ENCODE results near the gene MAP3K3. TPM values are rescaled to one million over a fixed set of nuclear protein-coding genes. Genes with fewer than 3 reads are reported as not detected.
A peak's percentile ranks its signal among the peaks of the same experiment; 100 is the strongest.

MAP3K3 gene
- total RNA-seq, 1 donor from 2014 or later, result 32.5 TPM

- TF ChIP-seq CTCF (IDR thresholded peaks at IDR 0.05), result no peak
- ChIA-PET POLR2A (interaction anchor here (0.5 to 11.3 kb wide), 21 partner anchors 9 to 1247 kb away, joined by 3 to 295 read pairs (median 5); partner anchors contain the start of genes CCDC47, CYB561, DCAF7 and DDX42), CTCF (interaction anchor here (1.1 to 1.6 kb wide), 3 partner anchors 8 to 147 kb away, joined by 3 to 9 read pairs (median 4); no protein-coding TSS in a partner anchor)
- peak; percentile 5 for ATAC-seq (ENCODE audit: low read depth)
- Mint-ChIP-seq H3K27ac (peak overlapping the region; percentile 95), H3K4me3 (peak overlapping the region; percentile 80), H3K9me3 (no peaks in the 10 kb centered on the region), H3K4me1 (peaks cover 71% of the 10 kb centered on the region), H3K36me3 (ENCODE audit: low read depth) (peaks cover 48% of the 10 kb centered on the region), H3K27me3 (no peaks in the 10 kb centered on the region)
- DNase-seq, result peak; percentile 41
- intact Hi-C loops (cut with micrococcal nuclease), result no loop called here
Observed at GRCh38 chr17:63701868-63702720, 79.9 kb downstream of the MAP3K3 start.

DNA sequence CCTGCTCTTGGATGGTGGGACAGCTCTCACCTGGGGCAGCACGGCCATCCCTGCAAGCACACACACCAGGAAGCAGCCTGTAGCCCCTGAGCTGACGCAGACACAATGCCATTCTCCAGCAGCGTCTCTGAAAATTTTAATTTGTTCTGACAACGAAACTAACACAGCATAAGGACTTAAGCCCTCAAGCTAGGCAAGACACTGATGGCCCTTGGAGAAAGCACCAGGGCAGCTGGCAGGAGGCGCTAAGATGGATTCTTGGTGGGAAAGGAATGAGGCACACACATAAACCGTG lies 80.5 kb downstream of the MAP3K3 start:
- intact Hi-C loops (cut with micrococcal nuclease), result no loop called here
- Mint-ChIP-seq H3K4me1 (peaks cover 69% of the 10 kb centered on the region), H3K4me3 (peak overlapping the region; percentile 80), H3K9me3 (no peaks in the 10 kb centered on the region), H3K27me3 (no peaks in the 10 kb centered on the region), H3K36me3 (ENCODE audit: low read depth) (peaks cover 47% of the 10 kb centered on the region), H3K27ac (peak overlapping the region; percentile 95)
- no peak for TF ChIP-seq CTCF (IDR thresholded peaks at IDR 0.05)
- DNase-seq, result no peak
- POLR2A ChIA-PET, result interaction anchor here (0.9 to 11.3 kb wide), 10 partner anchors 8 to 140 kb away, joined by 3 to 295 read pairs (median 6); partner anchors contain the start of genes CCDC47, DDX42, MAP3K3 and SMARCD2
- no peak for ATAC-seq (ENCODE audit: low read depth)
- CTCF ChIA-PET, result interaction anchor here (1.1 kb wide), 1 partner anchor 40 kb away, joined by 3 read pairs; no protein-coding TSS in a partner anchor

- ATAC-seq (ENCODE audit: low read depth) (no peak), DNase-seq (no peak)
- H3K36me3 Mint-ChIP-seq (ENCODE audit: low read depth), result peaks cover 43% of the 10 kb centered on the region
- H3K27ac Mint-ChIP-seq, result peak overlapping the region; percentile 95
- H3K4me3 Mint-ChIP-seq, result peak overlapping the region; percentile 80
- TF ChIP-seq CTCF (IDR thresholded peaks at IDR 0.05), result no peak
- no peaks in the 10 kb centered on the region for H3K9me3 Mint-ChIP-seq
- H3K27me3 Mint-ChIP-seq, result no peaks in the 10 kb centered on the region
- POLR2A ChIA-PET, result interaction anchor here (0.9 to 11.3 kb wide), 9 partner anchors 8 to 140 kb away, joined by 3 to 295 read pairs (median 4); partner anchors contain the start of genes CCDC47, DDX42, SMARCD2 and STRADA
- CTCF ChIA-PET, result interaction anchor here (1.1 kb wide), 1 partner anchor 39 kb away, joined by 3 read pairs; no protein-coding TSS in a partner anchor
- intact Hi-C loops (cut with micrococcal nuclease), result no loop called here
- peaks cover 66% of the 10 kb centered on the region for H3K4me1 Mint-ChIP-seq
Observed at GRCh38 chr17:63703029-63703428, 80.8 kb downstream of the MAP3K3 start.

DNA sequence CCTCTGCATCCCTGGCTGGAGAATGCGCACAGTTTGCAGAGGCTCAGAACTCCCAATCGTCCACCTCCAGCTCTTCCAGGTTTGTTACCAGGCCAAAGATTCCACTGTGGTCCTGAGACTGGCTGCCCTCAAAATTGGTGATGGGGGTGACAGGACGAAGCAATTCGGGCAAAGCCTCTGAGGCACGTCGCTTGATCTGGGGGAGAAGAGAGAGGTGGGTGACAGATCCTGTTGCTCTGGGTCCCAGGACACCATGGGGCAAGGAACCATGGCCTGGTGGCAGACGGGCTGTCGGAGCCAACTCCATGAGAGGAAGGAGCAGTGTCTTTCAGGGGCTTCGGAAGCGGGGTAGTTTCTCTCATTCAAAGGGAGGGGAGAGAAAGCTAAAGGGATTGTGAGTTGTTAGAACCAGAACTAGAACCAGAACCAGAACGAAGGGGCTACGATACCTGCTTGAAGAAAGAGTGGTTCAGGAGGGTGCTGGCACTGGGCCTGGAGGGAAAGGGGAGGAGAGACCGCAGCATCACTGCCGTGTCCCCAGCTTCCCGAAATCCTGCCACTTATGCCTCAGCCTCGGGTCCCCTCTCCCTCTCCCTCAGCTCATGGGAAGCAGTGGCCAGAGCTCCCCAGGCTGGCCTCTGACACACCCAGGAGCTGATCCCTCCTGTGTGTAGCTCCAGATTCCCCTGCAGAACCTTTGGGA lies 81.5 kb downstream of the MAP3K3 start:
- no peaks in the 10 kb centered on the region for H3K27me3 Mint-ChIP-seq
- peaks cover 41% of the 10 kb centered on the region for H3K36me3 Mint-ChIP-seq (ENCODE audit: low read depth)
- no peaks in the 10 kb centered on the region for H3K9me3 Mint-ChIP-seq
- ATAC-seq (ENCODE audit: low read depth), result no peak
- no peak for TF ChIP-seq CTCF (IDR thresholded peaks at IDR 0.05)
- CTCF ChIA-PET, result interaction anchor here (1.1 kb wide), 1 partner anchor 39 kb away, joined by 3 read pairs; no protein-coding TSS in a partner anchor
- DNase-seq, result no peak
- H3K4me3 Mint-ChIP-seq, result no peak overlapping the region
- POLR2A ChIA-PET, result interaction anchor here (0.5 to 11.3 kb wide), 8 partner anchors 9 to 108 kb away, joined by 3 to 295 read pairs (median 4); partner anchors contain the start of genes CCDC47, DDX42 and STRADA
- peaks cover 67% of the 10 kb centered on the region for H3K4me1 Mint-ChIP-seq
- intact Hi-C loops (cut with micrococcal nuclease), result no loop called here
- H3K27ac Mint-ChIP-seq, result peak overlapping the region; percentile 61

All from activated B cell treated with CpG ODN at 0.5 μM for 24 hours (primary cell).